ENCODE results near the gene TICAM2.

TICAM2 gene

GRCh38 chr5:115531380-115531779 is 70.9 kb downstream of the TICAM2 start:
- no peak for DNase-seq

GRCh38 chr5:115530426-115530825 is 71.9 kb downstream of the TICAM2 start:
- no peak for DNase-seq

All from fibroblast of skin of abdomen (primary cell).